NCI-H2196 (cell line): Measurements from ENCODE around the gene RPS2.

Source experiments
- DNase-seq: peaks from one replicate; lab custom pipeline; 2025; ENCODE audit not compliant: unreplicated experiment; lab: John Stamatoyannopoulos, UW

The RPS2 gene

GRCh38 chr16:1982991-1983543 is 18.4 kb upstream of the RPS2 start:
- DNase-seq = no peak

GRCh38 chr16:1982013-1982433 is 17.4 kb upstream of the RPS2 start:
- peak; percentile 85 for DNase-seq

GRCh38 chr16:1981398-1981836 is 16.8 kb upstream of the RPS2 start, which contains the start of gene NOXO1:
NOXO1 (minus strand) TSS chr16:1981469; CDS start chr16:1981179, 290 bp downstream.
- no peak for DNase-seq

GRCh38 chr16:1980770-1981087 is 16.1 kb upstream of the RPS2 start:
- DNase-seq = no peak

GRCh38 chr16:1980030-1980769 is 15.6 kb upstream of the RPS2 start:
- DNase-seq = no peak

GRCh38 chr16:1979271-1980029 is 14.8 kb upstream of the RPS2 start:
- peak; percentile 94 for DNase-seq

GRCh38 chr16:1978476-1979120 is 14.0 kb upstream of the RPS2 start:
- no peak for DNase-seq

- DNase-seq = no peak
Measured at GRCh38 chr16:1977875-1978268, 13.2 kb upstream of the RPS2 start.

- DNase-seq = no peak
Measured at GRCh38 chr16:1976951-1977874, 12.6 kb upstream of the RPS2 start.

- DNase-seq = no peak
Measured at GRCh38 chr16:1976216-1976520, 11.5 kb upstream of the RPS2 start.

GRCh38 chr16:1975432-1976215 is 11.0 kb upstream of the RPS2 start:
- DNase-seq = no peak

GRCh38 chr16:1974157-1975070 is 9.8 kb upstream of the RPS2 start:
- DNase-seq = no peak

- no peak for DNase-seq
Measured at GRCh38 chr16:1973461-1974156, 9.0 kb upstream of the RPS2 start.

GRCh38 chr16:1972490-1972877 is 7.9 kb upstream of the RPS2 start:
- no peak for DNase-seq

GRCh38 chr16:1971796-1972489 is 7.3 kb upstream of the RPS2 start, which contains the start of gene TBL3:
TBL3 (plus strand) TSS chr16:1972053; CDS start chr16:1972165, 112 bp downstream.
- peak; percentile 94 for DNase-seq

GRCh38 chr16:1968146-1968953 is 3.7 kb upstream of the RPS2 start:
- DNase-seq = no peak

GRCh38 chr16:1966460-1966859 is 1.8 kb upstream of the RPS2 start, which contains the start of gene RNF151:
RNF151 (plus strand) TSS chr16:1966856; CDS start chr16:1966882, 26 bp downstream.
- DNase-seq = no peak
